HepG2 (cell line): ENCODE results near the gene ISG20L2. TPM values are rescaled to one million over a fixed set of nuclear protein-coding genes. Genes with fewer than 3 reads are reported as not detected.

Source experiments
- DNMT3B ChIP-seq: conservative IDR thresholded peaks from 2 replicates; pipeline ENCODE4 v1.6.1; 2016; ENCODE audit warnings: missing biosample characterization, control low read depth
- HDAC2 ChIP-seq: sonication (generic); formaldehyde crosslinking; IDR thresholded peaks from 2 replicates; pipeline ENCODE4 v1.4.0; 2020; ENCODE audit warnings: missing genetic modification reagents
- NFAT5 ChIP-seq: sonication (generic); formaldehyde crosslinking; IDR thresholded peaks from 2 replicates; pipeline ENCODE4 v1.4.0; 2020; ENCODE audit warnings: missing genetic modification reagents
- ZBTB21 ChIP-seq: sonication (generic); formaldehyde crosslinking; IDR thresholded peaks from 2 replicates; pipeline ENCODE4 v1.4.0; 2020; ENCODE audit warnings: missing genetic modification reagents
- ZFP41 ChIP-seq: sonication (generic); formaldehyde crosslinking; IDR thresholded peaks from 2 replicates; pipeline ENCODE4 v1.4.0; 2020; ENCODE audit warnings: mild to moderate bottlenecking, missing genetic modification reagents, borderline replicate concordance
- ZNF691 ChIP-seq: sonication (generic); formaldehyde crosslinking; IDR thresholded peaks from 2 replicates; pipeline ENCODE4 v1.4.0; 2020; ENCODE audit warnings: missing genetic modification reagents, low read depth, mild to moderate bottlenecking, borderline replicate concordance
- polyA plus RNA-seq, 8 experiments: library from polyadenylated mRNA; depleted of rRNA in 3 of 8; stranded (reverse) in 7 of 8; unstranded in 1 of 8; fragments of >200 nt; fragmentation: Illumina TruSeq in 4 of 8; extraction: Trizol in 4 of 8; gene quantifications; 2 replicates each; pipeline versions ENCODE4 v1.2.1 to v1.2.3, GENCODE V29; 2011 to 2016; ENCODE audit warnings: low read depth in 4 of 8, missing spikeins in 1 of 8, mixed read lengths in 1 of 8; ENCODE audit not compliant: insufficient read depth in 1 of 8
- total RNA-seq, 5 experiments: library from RNA; depleted of rRNA; stranded (reverse); fragments of >200 nt; fragmentation: Illumina TruSeq; extraction: Trizol; gene quantifications; 2 replicates each; pipeline ENCODE4 v1.2.3, GENCODE V29; 2016; ENCODE audit warnings: low read depth in 1 of 5

ISG20L2 gene
- total and polyA plus RNA-seq, 2 of the 13 experiments (the other 11 are each of a cell fraction or from before 2014, with no cell fraction given): 19.8 to 21.3 TPM

GRCh38 chr1:156675210-156676113 is 53.1 kb downstream of the ISG20L2 start (continued):
- no peak for TF ChIP-seq NFAT5 (CRISPR knock-in tag)
- no peak for TF ChIP-seq ZBTB21 (CRISPR knock-in tag)
- TF ChIP-seq DNMT3B (CRISPR knock-in tag): no peak
- no peak for TF ChIP-seq HDAC2
- no peak for TF ChIP-seq ZFP41
- no peak for TF ChIP-seq ZNF691 (CRISPR knock-in tag)
